ENCODE measurements around the gene BHLHA9.
"Not testable (repeated sequence)": the region's sequence is repeated elsewhere in the genome, so short reads cannot be mapped to it uniquely, and the experiment has no call there.

Gene BHLHA9

DNA sequence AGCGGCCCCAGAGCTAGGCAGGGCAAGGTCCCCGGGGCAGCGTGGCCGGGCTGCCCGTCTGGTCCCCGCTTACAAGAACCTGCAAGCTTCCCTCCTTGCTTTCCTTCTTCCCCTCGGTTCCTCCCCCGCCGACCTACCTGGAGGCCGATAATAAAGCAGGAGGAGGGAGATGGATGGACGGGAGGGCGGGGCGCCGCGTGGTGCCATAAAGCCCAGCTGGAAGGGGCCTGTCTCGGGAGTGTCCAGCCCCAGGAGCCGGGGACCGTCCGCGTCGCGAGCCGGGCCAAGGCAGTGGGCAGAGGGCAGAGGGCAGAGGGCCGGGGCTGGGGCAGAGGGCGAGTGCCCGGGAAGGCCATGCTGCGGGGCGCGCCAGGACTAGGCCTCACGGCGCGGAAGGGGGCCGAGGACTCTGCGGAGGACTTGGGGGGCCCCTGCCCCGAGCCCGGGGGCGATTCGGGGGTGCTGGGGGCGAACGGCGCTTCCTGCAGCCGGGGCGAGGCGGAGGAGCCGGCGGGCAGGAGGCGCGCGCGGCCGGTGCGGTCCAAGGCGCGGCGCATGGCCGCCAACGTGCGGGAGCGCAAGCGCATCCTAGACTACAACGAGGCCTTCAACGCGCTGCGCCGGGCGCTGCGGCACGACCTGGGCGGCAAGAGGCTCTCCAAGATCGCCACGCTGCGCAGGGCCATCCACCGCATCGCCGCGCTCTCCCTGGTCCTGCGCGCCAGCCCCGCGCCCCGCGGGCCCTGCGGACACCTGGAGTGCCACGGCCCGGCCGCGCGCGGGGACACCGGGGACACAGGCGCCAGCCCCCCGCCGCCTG lies at the start of gene BHLHA9:
Gene BHLHA9, plus strand, starts transcription at position 235 of the 820 bp plus-strand sequence. Its CDS starts 120 bp downstream, at position 355.
- DNase-seq: no peak

DNA sequence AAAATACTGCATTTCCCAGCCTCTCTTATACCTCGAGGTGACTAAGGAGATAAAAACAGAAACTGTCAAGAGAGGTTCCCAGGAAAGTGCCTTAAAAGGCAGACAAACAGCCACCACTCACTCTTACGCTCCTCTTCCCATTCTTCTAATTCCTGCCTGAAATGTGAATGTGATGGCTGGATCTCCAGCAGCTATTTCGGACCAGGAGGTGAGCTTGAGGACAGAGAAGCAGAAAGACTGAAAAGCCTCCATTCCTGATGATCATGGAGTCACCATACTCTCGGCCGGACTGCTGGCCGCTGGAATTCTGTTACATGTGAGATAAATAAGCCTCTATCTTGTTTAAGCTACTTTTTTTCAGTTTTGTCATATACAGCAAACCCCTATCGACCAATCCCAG lies 49.0 kb upstream of the BHLHA9 start:
- DNase-seq: no peak

- no peak for DNase-seq
Observed at GRCh38 chr17:1222321-1222720, 47.9 kb upstream of the BHLHA9 start.

DNA sequence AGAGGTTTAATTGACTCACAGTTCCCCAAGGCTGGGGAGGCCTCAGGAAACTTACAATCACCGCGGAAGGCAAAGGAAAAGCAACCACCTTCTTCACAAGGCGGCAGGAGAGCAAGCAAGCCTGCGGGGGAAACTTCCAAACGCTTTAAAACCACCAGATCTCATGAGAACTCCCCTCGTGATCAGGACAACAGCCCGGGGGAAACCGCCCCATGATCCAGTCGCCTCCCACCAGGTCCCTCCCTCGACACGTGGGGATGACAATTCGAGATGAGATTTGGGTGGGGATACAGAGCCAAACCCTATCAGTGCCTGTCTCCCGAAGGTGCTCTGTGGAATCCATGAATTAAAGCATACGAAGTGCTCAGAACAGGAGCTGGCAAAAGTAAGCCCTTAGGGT lies 46.6 kb upstream of the BHLHA9 start:
- DNase-seq: no peak

DNA sequence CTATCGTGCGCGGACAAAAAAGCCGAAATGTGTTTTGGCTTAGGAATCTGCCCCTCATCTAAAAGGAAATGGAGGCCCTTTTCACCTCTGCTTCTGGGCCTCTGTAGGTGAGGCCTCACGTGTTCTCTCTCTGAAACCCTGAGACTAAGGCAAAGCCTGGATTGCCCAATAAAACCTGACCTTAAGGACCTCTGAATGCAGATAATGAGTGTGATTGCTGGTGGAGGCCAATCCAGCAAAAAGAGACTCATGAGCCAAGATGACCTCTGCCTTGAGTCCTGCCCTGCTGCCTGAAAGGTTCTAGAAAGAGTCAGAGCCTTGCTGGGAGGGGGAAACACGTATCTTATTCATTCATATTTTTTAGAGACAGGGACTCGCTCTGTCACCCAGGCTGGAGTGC lies 45.9 kb upstream of the BHLHA9 start:
- DNase-seq: no peak

- DNase-seq: no peak
Observed at GRCh38 chr17:1226308-1226707, 43.9 kb upstream of the BHLHA9 start.

DNA sequence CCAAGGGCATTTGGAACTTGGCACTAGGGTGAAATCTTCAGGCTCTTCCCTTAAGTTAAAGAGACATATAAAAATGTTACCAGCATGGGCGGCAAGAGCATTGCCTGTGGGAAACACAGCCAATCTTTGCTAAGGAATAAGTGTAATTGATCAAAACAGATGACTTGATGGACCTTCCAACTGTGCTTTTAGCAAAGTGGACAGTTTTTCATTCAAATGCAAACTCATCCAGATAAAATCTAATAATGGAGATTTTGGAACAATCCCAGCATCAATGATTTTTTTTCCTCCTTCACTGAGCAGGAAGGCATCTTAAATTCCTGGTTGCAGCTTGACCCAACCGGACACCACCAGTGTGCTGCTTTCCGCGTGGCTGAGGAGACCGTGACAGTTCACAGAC lies 42.9 kb upstream of the BHLHA9 start:
- no peak for DNase-seq

DNA sequence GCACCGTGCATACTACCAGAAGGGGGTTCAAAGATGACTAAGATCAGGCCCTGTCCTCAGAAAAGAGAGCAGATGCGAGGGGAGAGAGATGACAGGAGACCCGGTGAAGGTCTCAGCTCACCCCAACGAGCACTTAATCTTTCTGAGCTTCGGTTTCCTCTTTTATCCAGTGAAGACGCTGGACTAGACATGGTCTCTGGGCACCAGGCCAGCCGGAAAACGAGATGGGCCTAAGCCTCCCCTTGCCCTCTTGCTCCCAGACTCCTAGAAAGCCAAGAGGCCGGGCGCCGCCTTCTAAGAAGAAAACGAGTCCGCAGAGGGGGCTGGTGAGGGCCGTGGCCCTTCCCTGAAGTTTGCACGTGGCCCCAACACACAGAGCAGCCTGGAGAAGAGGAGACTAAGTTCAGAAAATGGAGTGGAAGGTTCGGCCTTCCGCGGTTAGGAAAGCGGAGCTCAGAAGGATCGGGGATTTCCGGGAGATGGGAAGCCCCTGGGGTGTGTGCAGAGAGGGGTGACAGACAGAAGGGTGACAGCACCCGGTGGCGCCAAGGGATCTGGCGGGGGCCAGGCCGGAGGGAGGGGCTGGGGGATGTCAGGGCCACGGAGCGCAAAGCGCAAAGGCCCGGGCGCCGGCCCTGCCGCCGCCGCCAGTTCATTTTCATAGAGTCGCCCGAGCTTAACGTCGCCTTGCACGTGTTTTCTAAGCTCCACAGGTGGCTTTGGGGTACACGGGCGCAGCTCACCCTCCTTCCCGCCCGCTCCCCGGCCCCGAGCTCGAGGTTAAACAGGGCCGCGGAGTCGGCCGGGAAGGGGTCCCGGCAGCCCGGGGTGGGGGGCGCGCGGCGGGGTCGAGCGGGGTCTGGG lies 42.1 kb upstream of the BHLHA9 start:
- DNase-seq: no peak

- DNase-seq: no peak
Observed at GRCh38 chr17:1228781-1229348, 41.4 kb upstream of the BHLHA9 start.

DNA sequence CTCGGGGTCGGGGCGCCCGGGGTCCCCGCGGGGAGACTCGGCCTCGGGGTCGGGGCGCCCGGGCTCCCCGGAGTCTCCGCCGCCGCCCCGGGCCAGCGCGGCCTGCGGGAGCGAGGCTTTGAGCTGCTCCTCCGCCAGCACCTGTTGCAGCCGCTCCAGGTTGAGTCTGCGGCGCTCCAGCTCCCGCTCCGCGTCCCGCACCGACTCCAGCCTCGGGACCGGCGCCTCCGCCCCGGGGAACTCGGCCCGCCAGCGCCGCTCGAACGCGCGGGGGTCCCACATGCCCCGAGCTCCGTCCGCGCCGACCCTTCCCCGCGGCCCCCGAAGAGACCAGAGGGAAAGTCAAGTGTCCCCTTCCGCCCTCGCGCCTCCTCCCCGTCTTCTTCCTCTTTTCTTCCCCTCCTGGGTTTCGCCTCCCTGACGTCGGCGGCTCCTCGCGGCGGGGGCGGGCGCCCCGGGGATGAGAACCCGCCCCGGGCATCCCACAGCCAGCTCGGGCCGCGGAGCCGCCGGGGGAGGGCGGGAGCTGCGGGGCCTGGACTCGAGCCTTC lies 40.8 kb upstream of the BHLHA9 start:
- no peak for DNase-seq

DNA sequence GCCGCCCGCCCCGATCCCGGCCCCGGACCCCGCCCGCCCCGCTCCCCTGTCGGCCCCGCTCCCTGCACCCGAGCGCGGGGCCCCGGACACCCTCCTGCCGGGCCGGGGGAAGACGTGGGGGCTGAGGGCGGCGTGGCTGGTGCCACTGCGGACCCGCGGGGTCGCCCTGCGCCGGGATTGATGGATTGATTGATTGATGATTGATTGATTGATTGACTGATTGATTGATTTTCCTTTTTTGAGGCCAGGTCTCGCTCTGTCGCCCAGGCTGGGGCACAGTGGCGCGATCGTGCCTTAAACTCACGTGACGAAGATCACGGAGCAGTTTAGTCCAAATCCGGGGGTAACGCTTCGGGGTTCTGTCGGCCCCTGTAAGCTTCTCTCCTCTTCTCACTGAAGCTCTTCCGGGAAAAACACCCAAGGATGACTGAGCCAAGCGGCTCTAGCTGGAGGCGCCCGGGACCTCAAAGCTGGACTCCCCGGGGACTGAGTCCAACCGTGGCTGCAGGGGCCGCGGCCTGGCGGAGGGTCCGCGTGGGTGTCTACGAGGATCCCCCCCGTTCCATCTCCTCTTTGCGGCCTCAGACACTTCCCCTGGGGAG lies 40.2 kb upstream of the BHLHA9 start:
- no peak for DNase-seq

- no peak for DNase-seq
Observed at GRCh38 chr17:1231456-1231855, 38.8 kb upstream of the BHLHA9 start.

DNA sequence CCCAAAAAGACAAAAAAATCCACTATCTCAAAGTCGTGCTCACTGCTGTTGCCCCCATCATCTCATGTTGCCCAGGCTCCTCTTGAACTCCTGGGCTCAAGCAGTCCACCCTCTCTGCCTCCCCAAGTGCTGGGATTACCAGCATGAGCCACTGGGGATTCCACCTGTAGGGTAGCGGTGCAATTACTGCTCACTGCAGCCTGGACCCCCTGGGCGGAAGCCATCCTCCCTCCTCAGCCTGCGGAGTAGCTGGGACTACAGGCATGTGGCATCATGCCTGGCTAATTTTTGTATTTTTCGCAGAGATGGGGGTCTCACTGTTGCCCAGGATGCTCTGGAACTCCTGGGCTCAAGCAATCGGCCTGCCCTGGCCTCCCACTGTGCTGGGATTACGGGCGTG lies 37.9 kb upstream of the BHLHA9 start:
- DNase-seq: no peak

DNA sequence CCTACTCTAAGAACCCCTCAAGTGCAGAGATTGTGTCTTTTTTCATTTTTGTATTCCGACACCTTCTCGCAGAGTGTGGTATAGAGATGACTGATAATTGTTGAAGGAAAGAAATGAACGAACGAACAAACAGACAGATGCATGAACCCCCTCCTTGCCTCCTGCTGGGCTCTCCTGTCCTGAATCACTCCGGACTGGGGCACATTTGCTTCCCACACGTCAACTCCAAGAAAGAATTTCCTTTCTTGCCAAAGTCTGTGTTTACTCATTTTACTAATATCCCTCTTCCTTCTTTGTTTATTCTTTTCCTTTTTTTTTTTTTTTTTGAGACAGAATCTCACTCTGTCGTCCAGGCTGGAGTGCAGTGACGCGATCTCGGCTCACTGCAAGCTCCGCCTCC lies 37.5 kb upstream of the BHLHA9 start:
- no peak for DNase-seq

- DNase-seq: no peak
Observed at GRCh38 chr17:1234455-1234854, 35.8 kb upstream of the BHLHA9 start.

DNA sequence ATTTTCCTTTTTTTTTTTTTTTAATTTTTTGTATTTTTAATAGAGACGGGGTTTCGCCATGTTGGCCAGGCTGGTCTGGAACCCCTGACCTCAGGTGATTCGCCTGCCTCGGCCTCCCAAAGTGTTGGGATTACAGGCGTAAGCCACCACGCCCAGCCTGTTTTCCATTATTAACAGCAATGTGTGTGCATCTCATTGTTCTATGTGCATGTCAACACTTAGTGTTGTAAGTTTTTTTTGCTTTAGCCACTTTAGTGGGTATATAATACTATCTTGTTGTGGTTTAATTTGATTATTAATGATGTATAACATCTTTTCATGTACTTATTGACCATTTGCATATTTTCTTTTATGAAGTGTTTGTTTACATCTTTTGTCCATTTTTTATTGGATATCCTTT lies 32.8 kb upstream of the BHLHA9 start:
- no peak for DNase-seq

- no peak for DNase-seq
Observed at GRCh38 chr17:1239210-1239609, 31.0 kb upstream of the BHLHA9 start.

DNA sequence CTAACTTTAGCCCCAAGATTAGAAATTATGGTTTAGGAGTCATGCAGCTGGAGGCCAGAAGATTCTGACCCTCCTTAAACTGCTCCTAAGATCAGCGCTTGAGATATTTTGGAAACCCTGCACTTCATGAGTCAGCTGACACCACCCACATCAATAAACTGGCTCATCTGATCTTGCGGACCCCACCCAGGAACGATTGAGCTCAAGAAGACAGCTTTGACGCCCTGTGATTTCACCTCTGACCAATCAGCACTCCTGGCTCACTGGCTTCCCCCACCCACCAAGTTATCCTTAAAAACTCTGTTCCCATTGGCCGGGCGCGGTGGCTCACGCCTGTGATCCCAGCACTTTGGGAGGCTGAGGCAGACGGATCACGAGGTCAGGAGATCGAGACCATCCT lies 29.8 kb upstream of the BHLHA9 start:
- not testable (repeated sequence) for DNase-seq

GRCh38 chr17:1241929-1242328 lies 28.3 kb upstream of the BHLHA9 start:
- peak; percentile 35 for DNase-seq

DNA sequence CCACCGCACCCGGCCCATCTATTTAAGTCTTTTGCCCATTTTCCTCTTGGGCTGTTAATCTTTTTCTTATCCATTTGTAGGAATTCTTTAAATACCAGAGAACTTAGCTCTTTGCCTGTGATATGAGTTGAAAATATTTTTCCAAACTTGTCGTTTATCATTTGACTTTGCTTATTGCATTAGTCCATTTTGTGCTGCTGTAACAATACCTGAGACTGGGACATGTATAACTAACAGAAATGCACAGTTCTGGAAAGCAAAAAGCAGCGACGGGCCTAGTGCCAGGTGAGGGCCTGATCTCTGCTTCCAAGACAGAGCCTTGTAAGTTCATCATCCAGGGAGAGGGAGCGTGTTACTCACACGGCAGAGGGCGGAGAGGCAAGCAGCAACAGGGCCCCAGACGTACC lies 25.6 kb upstream of the BHLHA9 start:
- DNase-seq: no peak

DNA sequence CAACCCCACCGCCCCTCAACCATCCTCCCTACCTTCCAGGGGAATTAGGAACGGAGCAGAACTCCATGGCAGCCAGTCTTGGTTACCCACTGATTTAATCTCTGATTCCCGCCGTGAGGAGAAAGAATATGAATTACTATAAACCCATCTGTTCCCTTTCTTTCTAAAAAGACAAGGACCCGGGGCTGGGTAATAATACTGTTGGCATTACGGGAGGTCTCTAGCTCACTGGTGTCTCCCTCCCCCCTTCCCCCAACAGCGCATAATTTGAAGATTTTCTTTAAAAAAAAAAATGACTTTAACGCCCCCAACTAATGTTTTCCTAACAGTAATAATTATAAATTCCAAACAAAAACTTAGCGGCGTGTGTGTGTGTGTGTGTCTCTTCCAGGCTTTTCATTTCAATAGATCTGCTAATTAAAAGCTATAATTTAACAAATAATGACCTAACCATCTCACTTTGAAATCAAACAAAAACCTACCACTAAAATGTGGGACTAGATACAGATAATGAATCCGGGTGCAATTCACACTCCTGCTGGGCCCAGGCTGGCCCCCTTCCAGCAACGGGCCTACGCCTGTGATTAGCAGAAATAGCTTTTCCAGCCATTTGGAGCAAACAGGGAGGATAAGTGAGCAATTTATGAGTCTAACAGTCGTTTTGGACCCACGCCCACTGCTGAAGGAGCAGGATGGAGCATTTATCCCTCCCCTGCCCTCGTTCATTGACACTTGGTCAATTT lies 18.2 kb upstream of the BHLHA9 start:
- DNase-seq: no peak

DNA sequence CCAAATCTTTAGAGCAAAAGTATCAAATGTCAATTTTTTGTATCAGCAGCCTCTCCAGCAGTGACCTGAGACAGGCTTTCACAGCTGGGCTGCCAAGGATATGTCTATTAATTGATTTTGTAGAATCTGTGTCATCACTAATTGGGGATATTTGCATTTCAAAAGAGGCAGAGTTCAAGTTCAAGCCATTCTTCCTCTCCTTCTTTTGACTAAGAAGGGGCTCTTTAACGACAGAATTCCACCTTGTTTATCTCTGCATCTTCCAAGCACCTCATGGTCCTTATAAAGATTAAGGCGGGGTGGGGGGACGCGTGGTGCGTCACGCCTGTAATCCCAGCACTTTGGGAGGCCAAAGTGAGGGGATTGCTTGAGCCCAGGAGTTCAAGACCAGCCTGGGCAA lies 15.2 kb upstream of the BHLHA9 start:
- no peak for DNase-seq
